ENCODE measurements around the gene NUPR1. TPM values are rescaled to one million over a fixed set of nuclear protein-coding genes. Genes with fewer than 3 reads are reported as not detected.
"Not testable (repeated sequence)": the region's sequence is repeated elsewhere in the genome, so short reads cannot be mapped to it uniquely, and the experiment has no call there.

The NUPR1 gene
- total and polyA plus RNA-seq, 3 experiments from 2014 or later, result not detected

- Histone ChIP-seq H3K9me3 (ENCODE audit: low read length) (no peaks in the 10 kb centered on the region), H3K36me3 (ENCODE audit: insufficient read depth, low read length) (peaks cover 37% of the 10 kb centered on the region), H3K4me1 (ENCODE audit: insufficient read depth, low read length) (peaks cover 17% of the 10 kb centered on the region), H3K27ac (ENCODE audit: low read depth, low read length) (no peak overlapping the region), H3K27me3 (ENCODE audit: insufficient read depth, low read length, poor library complexity, severe bottlenecking) (no peaks in the 10 kb centered on the region), H3K4me3 (ENCODE audit: low read length) (no peak overlapping the region)
- POLR2A ChIA-PET, result no interaction called here
- DNase-seq, result no peak
- peaks cover 12 to 27% (median 19%) of the 10 kb centered on the region in 3 donors for H3K4me1 Mint-ChIP-seq
- no peaks in the 10 kb centered on the region for H3K9me3 Mint-ChIP-seq
- H3K4me3 Mint-ChIP-seq, result no peak overlapping the region
- H3K27me3 Mint-ChIP-seq, result no peaks in the 10 kb centered on the region
- CTCF ChIA-PET, result no interaction called here
- peak overlapping the region in 1 of 8 donors; percentile 36 for H3K27ac Mint-ChIP-seq
- peaks cover 0 to 69% (median 7%) of the 10 kb centered on the region in 3 donors for H3K36me3 Mint-ChIP-seq
Measured at GRCh38 chr16:28486266-28486665, 52.5 kb downstream of the NUPR1 start.

GRCh38 chr16:28483361-28483760 lies 55.4 kb downstream of the NUPR1 start:
- Mint-ChIP-seq H3K27ac (peak overlapping the region in 5 of 8 donors; percentile 17 to 87 (median 42)), H3K36me3 (peaks cover 0 to 75% (median 5%) of the 10 kb centered on the region in 3 donors), H3K4me1 (peaks cover 2 to 11% (median 4%) of the 10 kb centered on the region in 3 donors)
- H3K9me3 ChIP-seq (ENCODE audit: low read length); POLR2A ChIA-PET; DNase-seq; H3K9me3 Mint-ChIP-seq; H3K4me3 Mint-ChIP-seq; H3K27ac ChIP-seq (ENCODE audit: low read depth, low read length); CTCF ChIA-PET; H3K27me3 ChIP-seq (ENCODE audit: insufficient read depth, low read length, poor library complexity, severe bottlenecking); H3K27me3 Mint-ChIP-seq; H3K4me3 ChIP-seq (ENCODE audit: low read length); H3K4me1 ChIP-seq (ENCODE audit: insufficient read depth, low read length): not testable (repeated sequence)
- H3K36me3 ChIP-seq (ENCODE audit: insufficient read depth, low read length), result peaks cover 41% of the 10 kb centered on the region

Other genes with a start within 250 kb of the NUPR1 start
- 1 to 10 TPM; 3.9 to 4.1 TPM for gene SBK1, start 246.4 kb downstream of the NUPR1 start, total RNA-seq
- gene SBK1, start 246.4 kb downstream of the NUPR1 start, polyA plus RNA-seq, result 20.3 TPM
- gene NPIPB6, start 175.5 kb downstream of the NUPR1 start, total RNA-seq, result 1 to 10 TPM in 1 of 2 experiments, not detected in 1; 1.1 TPM
- 0.28 TPM for gene NPIPB6, start 175.5 kb downstream of the NUPR1 start, polyA plus RNA-seq
- 10 to 100 TPM; 55.0 to 66.5 TPM for gene EIF3CL, start 135.1 kb downstream of the NUPR1 start, total RNA-seq
- 30.8 TPM for gene EIF3CL, start 135.1 kb downstream of the NUPR1 start, polyA plus RNA-seq
- not detected for gene NPIPB7, start 66.6 kb downstream of the NUPR1 start, total RNA-seq
- gene NPIPB7, start 66.6 kb downstream of the NUPR1 start, polyA plus RNA-seq, result not detected
- 10 to 100 TPM; 32.5 to 38.2 TPM for gene CLN3, start 46.9 kb downstream of the NUPR1 start, total RNA-seq
- gene CLN3, start 46.9 kb downstream of the NUPR1 start, polyA plus RNA-seq, result 36.1 TPM
- gene APOBR, start 44.3 kb downstream of the NUPR1 start, total RNA-seq, result 1 to 10 TPM; 7.7 to 8.0 TPM
- 4.9 TPM for gene APOBR, start 44.3 kb downstream of the NUPR1 start, polyA plus RNA-seq
- gene IL27, start 32.1 kb downstream of the NUPR1 start, total RNA-seq, result not detected
- gene IL27, start 32.1 kb downstream of the NUPR1 start, polyA plus RNA-seq, result not detected
- 10 to 100 TPM; 37.9 to 39.8 TPM for gene SGF29, start 14.9 kb upstream of the NUPR1 start, total RNA-seq
- gene SGF29, start 14.9 kb upstream of the NUPR1 start, polyA plus RNA-seq, result 56.9 TPM
- gene SULT1A2, start 58.1 kb upstream of the NUPR1 start, total RNA-seq, result under 1 TPM; 0.29 to 0.46 TPM
- gene SULT1A2, start 58.1 kb upstream of the NUPR1 start, polyA plus RNA-seq, result not detected
- gene SULT1A1, start 71.1 kb upstream of the NUPR1 start, total RNA-seq, result 1 to 10 TPM; 5.9 to 7.4 TPM
- gene SULT1A1, start 71.1 kb upstream of the NUPR1 start, polyA plus RNA-seq, result 7.3 TPM
- gene NPIPB8, start 99.1 kb upstream of the NUPR1 start, total RNA-seq, result 1 to 10 TPM; 1.3 to 1.4 TPM
- gene NPIPB8, start 99.1 kb upstream of the NUPR1 start, polyA plus RNA-seq, result 0.60 TPM
- 100 to 1,000 TPM; 701 to 733 TPM for gene EIF3C, start 172.5 kb upstream of the NUPR1 start, total RNA-seq
- 300 TPM for gene EIF3C, start 172.5 kb upstream of the NUPR1 start, polyA plus RNA-seq
- 1 to 10 TPM; 1.2 to 2.8 TPM for gene NPIPB9, start 212.8 kb upstream of the NUPR1 start, total RNA-seq
- not detected for gene NPIPB9, start 212.8 kb upstream of the NUPR1 start, polyA plus RNA-seq

Data from CD8-positive, alpha-beta memory T cell (primary cell).